GM12874 (cell line): ENCODE results near the gene TRPV4.

Experiments
- CTCF ChIP-seq: IDR thresholded peaks from 2 replicates; pipeline ENCODE4 v1.5.1; 2011; ENCODE audit warnings: low read depth, mild to moderate bottlenecking, control low read depth, low read length, moderate library complexity; ENCODE audit not compliant: insufficient read depth

Gene TRPV4

DNA sequence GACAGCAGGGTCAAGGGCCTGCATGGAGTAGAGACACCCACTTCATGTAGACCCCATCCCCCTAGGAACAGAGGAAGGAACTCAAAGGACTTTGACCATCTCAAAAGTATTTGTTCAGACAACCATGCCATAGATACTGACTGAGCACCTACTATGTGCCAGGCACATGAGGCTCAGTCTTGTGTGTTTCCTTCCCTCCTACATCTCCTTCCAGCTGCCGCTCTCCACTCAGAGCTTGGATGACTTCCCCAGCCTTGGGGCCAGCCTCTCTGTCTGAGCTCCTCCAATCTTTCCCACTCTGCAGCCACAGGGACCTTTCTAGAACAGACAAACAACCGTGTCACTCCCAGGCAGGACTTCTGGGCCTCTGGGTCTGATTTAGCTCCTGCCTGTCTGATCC, 2.5 kb downstream of the TRPV4 start:
- TF ChIP-seq CTCF: no peak

DNA sequence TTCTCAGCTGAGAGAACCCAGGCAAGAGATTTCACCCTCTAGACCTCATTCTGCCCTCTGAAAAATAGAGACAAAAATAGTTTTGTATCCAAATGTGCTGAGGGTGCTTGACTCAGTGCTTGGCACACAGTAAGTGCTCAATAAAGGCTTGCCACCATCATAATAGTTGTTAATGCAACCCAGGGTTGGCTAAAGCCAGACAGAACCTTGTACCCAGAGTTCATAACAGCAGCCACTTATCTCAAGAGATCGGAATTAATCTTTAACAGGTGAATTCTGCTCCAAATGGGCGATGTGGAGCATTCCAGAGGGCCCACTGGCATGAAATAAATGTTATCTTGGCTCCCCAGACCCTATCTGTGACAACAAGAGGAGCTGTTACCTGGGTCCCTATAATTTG, 2.9 kb downstream of the TRPV4 start:
- no peak for TF ChIP-seq CTCF

GRCh38 chr12:109829667-109830066, 3.5 kb downstream of the TRPV4 start:
- no peak for TF ChIP-seq CTCF

- TF ChIP-seq CTCF: no peak
Observed at GRCh38 chr12:109828754-109829511, 4.3 kb downstream of the TRPV4 start.

GRCh38 chr12:109827566-109828550, 5.3 kb downstream of the TRPV4 start:
- no peak for TF ChIP-seq CTCF

DNA sequence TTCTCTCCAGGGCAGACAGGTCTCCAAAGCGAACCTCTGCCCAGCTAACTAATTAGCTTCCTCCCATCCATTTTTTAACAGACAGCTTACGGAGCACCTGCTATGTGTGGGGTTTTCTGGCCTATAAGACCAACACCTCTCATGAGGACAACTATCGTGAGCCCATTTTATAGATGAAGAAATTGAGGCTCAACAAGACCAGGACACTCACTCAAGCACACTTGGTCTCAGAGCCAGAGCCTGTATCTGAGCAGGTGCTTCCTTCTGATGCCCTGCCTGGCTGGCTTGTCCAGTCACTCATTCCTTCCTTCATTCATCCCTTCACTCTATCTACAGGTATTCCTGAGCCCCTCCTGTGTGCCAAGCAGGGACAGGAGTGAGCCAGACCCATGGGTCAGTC, 6.1 kb downstream of the TRPV4 start:
- TF ChIP-seq CTCF: no peak

DNA sequence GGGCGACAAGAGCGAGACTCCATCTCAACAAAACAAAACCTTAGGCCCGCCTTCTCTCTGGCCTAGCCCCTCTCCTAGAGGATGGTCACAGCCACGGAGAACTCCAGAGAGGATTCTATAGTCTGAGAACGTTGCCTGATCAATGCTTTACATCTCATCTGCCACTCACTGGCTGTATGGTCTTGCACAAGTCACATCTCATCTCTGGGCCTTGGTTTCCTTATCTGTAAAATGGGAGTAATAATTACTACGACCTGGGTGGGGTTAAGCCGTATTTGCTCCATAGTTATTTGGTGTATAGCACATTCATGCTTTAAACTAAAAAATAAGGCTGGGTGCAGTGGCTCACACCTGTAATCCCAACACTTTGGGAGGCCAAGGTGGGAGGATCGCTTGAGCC, 8.5 kb downstream of the TRPV4 start:
- TF ChIP-seq CTCF: no peak
